Measurements from ENCODE around the gene CWC27. TPM values are rescaled to one million over a fixed set of nuclear protein-coding genes. Genes with fewer than 3 reads are reported as not detected.

The CWC27 gene
- total RNA-seq, 1 donor from 2014 or later = 21.3 TPM

- no peak for ATAC-seq
- DNase-seq (ENCODE audit: missing footprints) = no peak
- intact Hi-C loops (cut with DNase I) = loop anchor here (10.0 kb wide), 2 partner anchors 138 to 262 kb away; no protein-coding TSS in a partner anchor
Measured at GRCh38 chr5:64952951-64953673, 184.4 kb downstream of the CWC27 start.

- ATAC-seq (no peak), DNase-seq (ENCODE audit: missing footprints) (no peak)
- intact Hi-C loops (cut with DNase I) = loop anchor here (10.0 kb wide), 2 partner anchors 140 to 260 kb away; no protein-coding TSS in a partner anchor
Measured at GRCh38 chr5:64954518-64954917, 185.8 kb downstream of the CWC27 start.

DNA sequence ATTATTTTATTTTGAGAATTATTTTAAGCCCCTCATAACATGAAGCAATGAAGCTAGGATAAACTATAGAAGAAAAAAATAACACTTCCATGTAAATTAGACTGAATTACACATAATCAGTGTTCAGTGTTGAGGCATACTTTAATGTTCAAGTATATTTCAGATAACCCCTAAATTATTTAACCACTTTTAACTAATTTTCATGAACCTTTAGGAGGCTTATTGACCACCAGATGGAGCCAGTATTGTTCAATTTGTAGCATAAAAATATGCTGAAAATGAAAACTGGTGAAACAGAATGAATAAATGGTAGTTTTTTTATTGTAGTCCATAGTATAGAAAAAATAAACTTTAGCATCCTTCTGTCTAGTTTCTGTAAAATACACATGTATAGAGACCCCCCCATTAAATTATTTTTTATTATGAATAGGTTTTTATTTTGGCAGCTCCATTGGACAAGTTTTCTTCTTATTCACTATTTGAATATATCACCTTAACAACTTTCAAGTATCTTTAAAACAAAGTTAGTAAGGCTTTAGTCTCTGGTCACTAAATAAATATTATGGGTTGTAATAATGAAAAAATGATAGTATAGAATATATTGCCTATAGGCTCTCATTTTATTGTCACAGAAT, 190.1 kb downstream of the CWC27 start:
- intact Hi-C loops (cut with DNase I) = loop anchor here (5.0 to 10.0 kb wide), 4 partner anchors 143 to 523 kb away; partner anchors contain the start of gene ADAMTS6
- DNase-seq (ENCODE audit: missing footprints) (no peak), ATAC-seq (no peak)

- intact Hi-C loops (cut with DNase I) = no loop called here
- DNase-seq (ENCODE audit: missing footprints) = no peak
- no peak for ATAC-seq
Measured at GRCh38 chr5:64963278-64963677, 194.5 kb downstream of the CWC27 start.

DNA sequence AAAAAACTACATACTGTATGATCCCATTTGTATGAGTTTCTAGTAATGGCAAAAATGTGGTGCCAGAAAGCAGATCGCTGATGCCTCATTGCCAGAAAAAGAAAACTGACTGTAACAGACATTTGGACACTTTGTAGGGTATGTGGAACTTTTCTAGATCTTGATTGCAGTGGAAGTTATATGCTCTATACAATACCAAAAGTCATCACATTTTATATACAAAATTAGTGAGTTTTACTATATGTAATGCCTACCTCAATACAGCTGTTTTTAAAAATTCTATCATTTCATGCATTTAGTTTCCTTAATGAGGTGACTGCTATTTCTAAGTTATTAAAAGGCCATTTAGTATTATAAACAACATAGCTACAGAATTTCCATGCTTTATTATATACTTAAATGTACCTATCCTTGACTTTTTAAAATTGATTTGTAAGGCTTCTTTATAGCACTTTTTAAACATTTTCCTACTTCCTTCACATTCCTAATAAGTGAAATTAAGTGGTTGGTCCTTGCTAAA, 199.9 kb downstream of the CWC27 start:
- no peak for ATAC-seq
- DNase-seq (ENCODE audit: missing footprints) = no peak
- intact Hi-C loops (cut with DNase I) = no loop called here

DNA sequence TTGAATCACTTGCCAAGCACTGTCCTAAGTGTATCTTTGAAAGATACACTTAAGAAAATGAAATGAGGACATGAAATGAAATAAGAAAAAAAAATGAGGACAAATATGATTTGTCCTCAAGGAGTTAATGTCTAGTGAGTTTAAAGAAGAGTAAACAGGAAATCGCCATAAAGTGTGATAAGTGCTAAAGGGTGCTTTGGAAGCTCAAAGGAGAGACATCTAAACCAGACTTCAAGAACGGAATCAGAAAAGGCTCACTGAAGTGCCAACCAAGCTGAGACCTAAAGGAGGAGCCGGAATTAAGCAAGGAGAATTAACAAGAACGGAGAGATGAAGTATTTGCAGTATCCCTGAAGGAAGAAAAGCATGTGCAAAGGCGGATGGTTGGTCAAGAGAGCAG, 200.8 kb downstream of the CWC27 start:
- intact Hi-C loops (cut with DNase I) = no loop called here
- ATAC-seq (no peak), DNase-seq (ENCODE audit: missing footprints) (no peak)

DNA sequence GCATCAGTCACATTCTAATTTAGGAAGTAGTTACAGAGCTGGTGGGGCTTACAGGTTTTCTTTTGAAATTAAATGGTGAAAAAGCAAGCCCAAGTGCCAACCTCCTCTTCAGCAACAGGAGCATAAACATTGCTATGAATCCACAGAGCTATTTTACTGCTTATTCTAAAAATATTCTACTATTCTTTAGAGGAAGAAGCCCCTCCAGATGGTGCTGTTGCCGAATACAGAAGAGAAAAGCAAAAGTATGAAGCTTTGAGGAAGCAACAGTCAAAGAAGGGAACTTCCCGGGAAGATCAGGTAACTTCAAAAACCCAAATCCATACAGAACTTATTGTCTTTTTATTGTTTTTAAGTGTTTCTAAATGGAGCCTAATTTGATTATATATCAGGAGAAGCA, 202.8 kb downstream of the CWC27 start:
- intact Hi-C loops (cut with DNase I) = loop anchor here (5.0 kb wide), 1 partner anchor 511 kb away; the partner anchor contains the start of gene ADAMTS6
- DNase-seq (ENCODE audit: missing footprints) (no peak), ATAC-seq (no peak)

- intact Hi-C loops (cut with DNase I) = loop anchor here (5.0 kb wide), 1 partner anchor 510 kb away; the partner anchor contains the start of gene ADAMTS6
- ATAC-seq (no peak), DNase-seq (ENCODE audit: missing footprints) (no peak)
Measured at GRCh38 chr5:64971990-64972389, 203.3 kb downstream of the CWC27 start.

DNA sequence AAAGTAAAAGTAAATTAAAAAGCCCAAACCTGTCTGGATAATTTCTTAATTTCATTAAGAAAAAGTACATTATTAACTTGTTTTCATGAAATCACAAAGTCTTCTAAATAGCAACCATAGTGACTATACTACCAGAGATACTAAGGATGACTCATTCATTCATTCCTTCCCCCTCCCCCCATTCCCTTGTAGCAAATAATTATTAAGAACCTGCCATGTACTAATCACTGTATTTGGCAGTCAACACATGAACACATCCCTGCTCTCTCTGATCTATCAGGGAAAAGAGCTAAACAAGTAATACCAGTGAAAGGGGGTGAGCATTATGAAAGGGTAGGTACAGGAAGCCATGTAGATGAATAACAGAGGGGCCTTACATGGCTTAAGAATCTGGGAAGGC, 203.9 kb downstream of the CWC27 start:
- DNase-seq (ENCODE audit: missing footprints) = no peak
- ATAC-seq = no peak
- intact Hi-C loops (cut with DNase I) = loop anchor here (5.0 kb wide), 1 partner anchor 510 kb away; the partner anchor contains the start of gene ADAMTS6

GRCh38 chr5:64973215-64973614, 204.5 kb downstream of the CWC27 start:
- no peak for ATAC-seq
- no peak for DNase-seq (ENCODE audit: missing footprints)
- intact Hi-C loops (cut with DNase I) = loop anchor here (5.0 kb wide), 1 partner anchor 509 kb away; the partner anchor contains the start of gene ADAMTS6

DNA sequence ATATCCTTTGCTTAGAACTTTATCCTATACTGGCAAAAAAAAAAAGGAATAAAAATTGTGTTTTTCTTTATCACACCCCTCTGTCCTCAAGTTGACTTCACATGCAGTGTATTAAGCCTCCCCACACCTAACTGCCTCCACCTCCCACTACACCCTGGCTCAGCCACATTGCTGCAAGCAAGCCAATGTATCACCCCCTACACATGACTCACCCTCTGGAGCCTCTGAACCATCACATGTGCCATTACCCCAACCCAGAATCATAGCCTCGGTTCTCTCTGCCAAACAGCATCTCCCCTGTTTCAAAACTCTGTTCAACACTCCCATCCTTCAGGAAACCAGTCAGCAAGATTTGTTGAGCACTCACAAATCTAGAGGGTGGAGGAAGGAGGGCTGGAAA, 209.0 kb downstream of the CWC27 start:
- ATAC-seq (no peak), DNase-seq (ENCODE audit: missing footprints) (no peak)
- intact Hi-C loops (cut with DNase I) = no loop called here

DNA sequence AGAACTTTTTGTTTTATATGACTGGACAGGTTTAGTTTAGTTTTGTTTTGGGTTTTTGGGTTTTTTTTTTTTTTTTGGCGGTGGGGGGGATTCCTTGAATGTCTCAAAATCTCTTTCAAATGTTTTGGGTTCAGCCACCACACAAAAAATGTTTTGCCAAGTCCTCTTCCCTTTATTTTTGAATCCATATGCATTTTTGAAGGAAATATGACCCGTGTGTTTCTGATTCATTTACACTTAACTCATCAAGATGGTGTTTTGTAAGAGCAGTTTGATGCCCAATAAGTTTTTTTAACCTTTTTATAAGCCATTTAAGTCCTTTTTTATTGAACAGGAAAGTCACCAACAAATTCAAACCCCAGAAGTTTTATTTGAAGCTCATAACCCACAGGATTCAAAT, 209.8 kb downstream of the CWC27 start:
- intact Hi-C loops (cut with DNase I) = no loop called here
- DNase-seq (ENCODE audit: missing footprints) (no peak), ATAC-seq (no peak)

GRCh38 chr5:64979531-64979930, 210.8 kb downstream of the CWC27 start:
- intact Hi-C loops (cut with DNase I) = no loop called here
- DNase-seq (ENCODE audit: missing footprints) = no peak
- ATAC-seq = no peak

DNA sequence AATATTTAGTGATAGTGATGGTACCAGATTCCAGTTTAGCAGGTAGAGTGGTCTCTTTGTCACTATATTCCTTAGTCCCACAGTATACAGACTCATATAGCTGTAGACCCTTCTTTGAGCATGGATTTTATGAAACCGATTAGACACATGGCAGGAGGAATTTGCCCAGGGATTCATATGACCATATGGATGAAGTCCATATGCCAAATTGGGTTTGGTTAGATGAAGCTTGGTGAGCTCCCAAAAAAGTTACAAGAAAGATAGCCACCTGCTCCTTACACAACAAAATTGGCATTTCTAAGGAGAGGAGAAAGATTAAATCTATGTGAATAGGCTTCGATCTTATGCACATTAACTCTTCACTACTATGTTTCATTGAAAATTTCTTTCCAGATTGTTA, 211.4 kb downstream of the CWC27 start:
- intact Hi-C loops (cut with DNase I) = no loop called here
- ATAC-seq (no peak), DNase-seq (ENCODE audit: missing footprints) (no peak)

DNA sequence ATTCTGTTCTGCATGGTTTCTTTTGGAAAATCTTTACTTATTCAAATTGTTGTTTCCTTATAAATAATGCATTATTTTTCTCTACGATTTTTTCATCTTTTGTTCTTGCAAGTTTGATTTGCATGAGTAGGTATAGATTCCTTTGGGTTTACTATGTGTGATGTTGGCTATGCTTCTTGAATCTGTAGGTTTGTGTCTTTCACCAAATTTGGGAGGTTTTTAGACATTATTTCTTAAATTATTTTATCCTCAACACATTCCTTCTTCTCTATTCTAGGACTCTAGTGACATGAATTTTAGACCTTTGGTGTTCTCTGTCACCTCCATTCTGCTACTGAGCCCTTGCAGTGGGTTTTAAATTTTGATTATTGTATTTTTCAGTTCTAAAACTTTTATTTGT, 219.0 kb downstream of the CWC27 start:
- intact Hi-C loops (cut with DNase I) = no loop called here
- ATAC-seq (no peak), DNase-seq (ENCODE audit: missing footprints) (no peak)

DNA sequence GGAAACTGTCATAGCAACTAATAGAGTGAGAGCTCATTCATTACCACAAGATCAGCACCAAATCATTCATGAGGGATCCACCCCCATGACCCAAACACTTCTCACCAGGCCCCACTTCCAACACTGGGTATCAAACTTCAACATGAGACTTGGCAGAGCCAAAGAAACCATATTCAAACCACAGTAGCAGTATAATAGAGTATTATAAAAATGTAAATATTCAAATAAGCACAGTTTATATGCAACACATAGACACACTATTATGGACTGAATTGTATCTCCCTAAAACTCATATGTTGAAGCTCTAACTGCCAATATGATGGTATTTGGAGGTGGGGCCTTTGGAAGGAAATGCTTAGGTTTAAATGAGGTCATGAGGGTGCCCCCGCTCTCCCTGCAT, 240.5 kb downstream of the CWC27 start:
- ATAC-seq (no peak), DNase-seq (ENCODE audit: missing footprints) (no peak)
- intact Hi-C loops (cut with DNase I) = no loop called here

DNA sequence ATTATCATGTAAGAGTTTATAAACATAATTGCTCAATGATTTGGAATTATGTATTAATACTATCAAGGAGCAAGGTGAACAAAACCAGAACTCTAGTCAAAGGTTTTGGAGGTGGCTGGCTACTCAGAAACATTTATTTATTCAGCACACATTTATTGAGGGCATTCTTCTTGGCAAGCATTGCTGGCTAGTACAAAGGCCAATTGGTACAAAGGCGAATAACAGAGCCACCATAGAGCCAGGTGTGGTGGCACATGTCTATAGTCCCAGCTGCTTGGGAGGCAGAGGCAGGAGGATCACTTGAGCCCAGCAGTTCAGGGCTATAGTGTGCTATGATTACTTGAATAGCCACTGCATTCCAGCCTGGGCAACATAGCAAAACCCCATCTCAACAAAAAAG, 242.1 kb downstream of the CWC27 start:
- no peak for DNase-seq (ENCODE audit: missing footprints)
- ATAC-seq = no peak
- intact Hi-C loops (cut with DNase I) = no loop called here

- intact Hi-C loops (cut with DNase I) = no loop called here
- ATAC-seq (no peak), DNase-seq (ENCODE audit: missing footprints) (no peak)
Measured at GRCh38 chr5:65012301-65012892, 243.7 kb downstream of the CWC27 start.

DNA sequence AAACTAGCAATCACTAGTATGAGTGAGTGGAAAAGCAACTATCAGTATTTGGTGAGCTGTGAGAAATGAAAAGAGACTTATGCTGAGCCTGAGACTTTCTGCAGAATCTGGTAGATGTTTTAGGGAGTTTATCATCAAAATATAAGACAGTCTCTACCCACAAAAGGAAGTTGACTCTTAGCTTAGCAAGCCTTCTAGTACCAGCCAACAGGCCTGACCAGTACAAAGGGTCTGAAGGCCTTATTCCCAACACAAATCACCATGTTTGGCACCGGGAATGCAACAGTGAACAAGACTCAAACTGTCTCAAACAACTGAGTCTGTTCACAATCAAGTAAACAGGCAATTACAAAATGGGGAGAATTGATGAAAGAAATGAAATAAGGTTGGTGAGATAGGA, 244.4 kb downstream of the CWC27 start:
- no peak for ATAC-seq

GRCh38 chr5:65014769-65015168, 246.0 kb downstream of the CWC27 start:
- ATAC-seq = no peak
- intact Hi-C loops (cut with DNase I) = no loop called here
- DNase-seq (ENCODE audit: missing footprints) = no peak

More for the DNA sequence above, 244.4 kb downstream of the CWC27 start:
- intact Hi-C loops (cut with DNase I) = no loop called here
- DNase-seq (ENCODE audit: missing footprints) = no peak

Data from Right ventricle myocardium inferior (tissue), 1 donor.